GM12891 (cell line): ENCODE data around the gene STRAP.
A peak's percentile ranks its signal among the peaks of the same experiment; 100 is the strongest.
"Not testable (repeated sequence)": the region's sequence is repeated elsewhere in the genome, so short reads cannot be mapped to it uniquely, and the experiment has no call there.

ENCODE experiments used
- DNase-seq: peaks from one replicate; pipeline ENCODE4 v3.0.0; 2011; ENCODE audit warnings: low spot score; ENCODE audit not compliant: insufficient read length
- FAIRE-seq: peaks from 2 replicates; lab custom pipeline; 2011; peaks lifted over from hg19 to GRCh38; lab: Jason Lieb, UNC
- PAX5 ChIP-seq: IDR thresholded peaks from 2 replicates; pipeline ENCODE4 v1.6.1; 2011; ENCODE audit warnings: low read length, moderate library complexity, mild to moderate bottlenecking; ENCODE audit not compliant: insufficient read depth, severe bottlenecking
- POLR2A ChIP-seq: IDR thresholded peaks from 2 replicates; pipeline ENCODE4 v1.6.1; 2011; ENCODE audit warnings: low read depth, low read length, control low read depth
- POLR2AphosphoS5 ChIP-seq: IDR thresholded peaks from 2 replicates; pipeline ENCODE4 v1.6.1; 2011; ENCODE audit warnings: low read depth, low read length, control low read depth
- POU2F2 ChIP-seq: IDR thresholded peaks from 2 replicates; pipeline ENCODE4 v1.6.1; 2011; ENCODE audit warnings: low read depth, mild to moderate bottlenecking, control low read depth, low read length, moderate library complexity
- SPI1 ChIP-seq: IDR thresholded peaks from 2 replicates; pipeline ENCODE4 v1.6.1; 2011; ENCODE audit warnings: low read depth, low read length, control low read depth
- TAF1 ChIP-seq: IDR thresholded peaks from 2 replicates; pipeline ENCODE4 v1.6.1; 2011; ENCODE audit warnings: low read depth, low read length, control low read depth

The STRAP gene

GRCh38 chr12:15863984-15864383 lies 18.2 kb upstream of the STRAP start:
- no peak for FAIRE-seq

DNA sequence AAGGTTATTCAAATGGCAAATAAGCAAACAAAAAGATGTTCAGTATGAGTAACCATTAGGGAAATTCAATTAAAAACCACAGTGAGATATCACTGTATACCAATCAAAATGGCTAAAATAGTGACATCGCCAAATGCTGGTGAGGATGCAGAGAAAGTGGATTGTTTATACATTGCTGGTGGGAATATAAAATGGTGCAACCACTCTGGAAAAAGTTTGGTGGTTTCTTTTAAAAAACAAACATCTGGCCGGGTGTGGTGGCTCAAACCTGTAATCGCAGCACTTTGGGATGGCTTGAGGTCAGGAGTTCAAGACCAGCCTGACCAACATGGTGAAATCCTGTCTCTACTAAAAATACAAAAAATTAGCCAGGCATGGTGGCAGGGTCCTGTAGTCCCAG lies 14.0 kb upstream of the STRAP start:
- TF ChIP-seq POLR2A (no peak), SPI1 (no peak), POU2F2 (no peak), PAX5 (no peak), POLR2AphosphoS5 (no peak), TAF1 (no peak)
- DNase-seq, result no peak
- FAIRE-seq, result no peak

More at GRCh38 chr12:15863984-15864383, 18.2 kb upstream of the STRAP start:
- TF ChIP-seq POLR2AphosphoS5, result no peak
- TF ChIP-seq PAX5, result no peak
- peak; percentile 79 for TF ChIP-seq SPI1
- DNase-seq, result no peak

- no peak for FAIRE-seq
- no peak for TF ChIP-seq SPI1
- no peak for TF ChIP-seq TAF1
- TF ChIP-seq POLR2AphosphoS5, result no peak
- TF ChIP-seq POU2F2, result no peak
- no peak for TF ChIP-seq POLR2A
- TF ChIP-seq PAX5, result no peak
- no peak for DNase-seq
Observed at GRCh38 chr12:15873556-15873955, 8.6 kb upstream of the STRAP start.

DNA sequence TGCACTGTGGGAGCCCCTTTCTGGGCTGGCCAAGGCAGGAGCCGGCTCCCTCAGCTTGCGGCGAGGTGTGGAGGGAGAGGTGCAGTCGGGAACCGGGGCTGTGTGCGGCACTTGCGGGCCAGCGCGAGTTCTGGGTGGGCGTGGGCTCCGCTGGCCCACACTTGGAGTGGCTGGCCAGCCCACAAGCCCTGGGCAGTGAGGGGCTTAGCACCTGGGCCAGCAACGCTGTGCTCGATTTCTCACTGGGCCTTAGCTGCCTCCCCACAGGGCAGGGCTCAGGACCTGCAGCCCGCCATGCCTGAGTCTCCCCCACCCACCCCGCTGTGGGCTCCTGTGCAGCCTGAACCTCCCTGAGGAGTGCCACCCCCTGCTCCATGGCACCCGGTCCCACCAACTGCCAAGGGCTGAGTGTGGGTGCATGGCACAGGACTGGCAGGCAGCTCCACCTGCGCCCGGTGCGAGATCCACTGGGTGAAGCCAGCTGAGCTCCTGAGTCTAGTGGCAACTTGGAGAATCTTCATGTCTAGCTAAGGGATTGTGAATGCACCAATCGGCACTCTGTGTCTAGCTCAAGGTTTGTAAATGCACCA lies 7.5 kb upstream of the STRAP start:
- not testable (repeated sequence) for FAIRE-seq

DNA sequence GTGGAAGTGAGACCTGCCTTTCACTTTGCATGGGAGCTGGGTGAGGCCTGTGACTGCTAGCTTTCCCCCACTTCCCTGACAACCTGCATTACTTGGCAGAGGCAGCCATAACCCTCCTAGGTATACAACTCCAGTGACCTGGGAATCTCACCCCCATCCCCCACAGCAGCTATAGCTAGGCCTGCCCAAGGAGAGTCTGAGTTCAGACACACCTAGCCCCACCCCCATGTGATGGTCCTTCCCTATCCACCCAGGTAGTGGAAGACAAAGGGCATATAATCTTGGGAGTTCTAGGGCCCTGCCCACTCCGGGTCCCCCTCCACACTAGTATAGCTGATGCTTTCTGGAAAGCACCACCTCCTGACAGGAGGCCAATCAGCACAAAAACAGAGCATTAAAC lies 6.3 kb upstream of the STRAP start:
- DNase-seq (no peak), FAIRE-seq (no peak)
- no peak for TF ChIP-seq PAX5
- no peak for TF ChIP-seq POLR2A
- no peak for TF ChIP-seq POU2F2
- TF ChIP-seq TAF1, result no peak
- TF ChIP-seq POLR2AphosphoS5, result no peak
- TF ChIP-seq SPI1, result no peak

More for the DNA sequence above, 7.5 kb upstream of the STRAP start:
- not testable (repeated sequence) for DNase-seq

GRCh38 chr12:15879413-15879812 lies 2.8 kb upstream of the STRAP start:
- TF ChIP-seq SPI1 (no peak), POLR2AphosphoS5 (no peak), POLR2A (no peak), TAF1 (no peak), POU2F2 (no peak), PAX5 (no peak)
- DNase-seq, result no peak
- FAIRE-seq, result no peak

DNA sequence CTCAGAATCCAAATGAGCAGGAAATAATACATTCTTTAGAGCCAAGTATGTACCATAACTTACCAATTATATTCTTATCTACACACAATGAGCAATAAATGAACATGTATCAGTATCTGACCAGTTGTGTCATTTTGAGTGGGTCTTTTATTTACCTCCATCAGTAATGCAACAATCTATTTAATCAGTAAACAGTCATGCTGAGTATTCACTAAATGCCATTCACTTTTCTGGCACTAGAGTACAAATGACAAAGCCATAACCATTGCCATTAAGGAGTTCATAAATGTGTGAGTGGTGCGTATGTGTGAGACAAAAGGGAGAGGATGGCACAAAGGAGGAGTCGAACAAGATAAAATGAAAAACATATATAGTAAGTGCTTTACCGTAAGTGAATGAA lies 1.5 kb upstream of the STRAP start:
- DNase-seq (no peak), FAIRE-seq (no peak)
- TF ChIP-seq POU2F2 (no peak), TAF1 (no peak), POLR2A (no peak), POLR2AphosphoS5 (no peak)

- TF ChIP-seq POU2F2 (no peak), POLR2A (no peak), POLR2AphosphoS5 (no peak), TAF1 (no peak), SPI1 (no peak), PAX5 (no peak)
- FAIRE-seq (peak; percentile 13), DNase-seq (no peak)
Observed at GRCh38 chr12:15883536-15883935, 1.3 kb downstream of the STRAP start.

DNA sequence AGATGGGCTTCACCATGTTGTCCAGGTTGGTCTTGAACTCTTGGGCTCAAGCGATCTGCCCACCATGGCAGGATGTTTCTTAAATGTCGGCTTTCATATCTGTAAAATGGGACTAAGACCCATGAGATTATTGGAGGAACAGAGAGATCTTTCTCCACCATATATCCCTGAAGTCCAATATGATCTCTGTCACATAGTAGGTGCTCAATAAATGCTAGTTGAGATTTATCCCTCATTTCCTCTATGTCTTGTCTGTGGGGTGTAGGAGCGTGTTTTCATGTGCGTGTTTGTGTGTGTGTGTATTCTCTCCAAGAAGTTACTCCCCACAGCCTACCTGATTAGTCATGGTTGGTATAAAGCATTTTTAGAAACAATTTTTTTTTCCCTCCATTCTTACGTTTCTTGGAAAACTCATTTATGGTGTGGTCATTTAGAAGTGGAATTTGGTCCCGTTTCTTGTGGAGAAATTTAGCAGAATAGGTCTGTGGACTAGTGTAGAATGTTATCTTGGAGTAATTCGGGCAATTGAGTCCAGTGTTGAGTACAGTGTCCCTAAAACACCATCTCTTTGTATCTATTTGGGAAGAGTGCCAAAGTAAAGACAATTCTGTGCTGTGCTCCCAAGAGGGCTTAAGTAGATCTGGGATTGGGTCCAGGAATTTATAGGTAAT lies 4.3 kb downstream of the STRAP start:
- no peak for DNase-seq
- TF ChIP-seq TAF1, result no peak
- no peak for TF ChIP-seq POU2F2
- no peak for TF ChIP-seq SPI1
- no peak for TF ChIP-seq POLR2AphosphoS5
- no peak for TF ChIP-seq POLR2A
- TF ChIP-seq PAX5, result no peak
- FAIRE-seq, result peak; percentile 16

DNA sequence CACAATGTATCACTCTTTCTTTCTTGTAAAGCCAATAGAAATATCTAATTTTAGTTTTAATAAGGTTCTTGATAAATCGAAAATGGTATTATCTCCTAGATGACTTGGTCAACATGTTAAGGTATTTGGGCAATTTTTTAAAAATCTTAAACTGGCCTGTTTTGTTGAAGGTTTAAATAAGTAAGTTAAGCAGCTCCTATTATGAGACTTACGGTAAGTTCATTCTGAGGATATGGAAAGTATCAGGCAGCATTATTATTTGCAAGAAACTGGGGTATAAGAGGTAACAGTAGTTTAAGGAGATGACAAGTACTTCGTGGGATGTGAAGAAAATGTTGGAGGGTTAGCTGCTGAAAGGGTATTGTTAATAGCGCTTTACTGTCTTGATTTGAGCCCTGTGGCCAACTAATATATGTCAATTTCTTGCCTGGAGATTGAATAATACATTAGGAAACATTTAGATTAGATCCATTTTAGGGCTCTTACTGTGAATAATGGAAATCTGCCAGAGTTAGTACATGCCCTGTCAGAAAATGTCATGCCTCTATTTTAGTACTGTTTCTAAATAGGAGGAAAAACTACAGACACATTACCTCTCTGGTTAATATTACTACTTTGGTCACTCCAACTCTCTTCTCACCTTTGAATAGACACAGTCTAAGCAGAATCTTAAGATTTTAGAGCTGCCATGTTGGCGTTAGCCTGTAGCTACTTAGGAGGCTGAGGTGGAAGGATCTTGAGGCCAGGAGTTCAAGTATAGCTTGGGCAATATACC lies 5.0 kb downstream of the STRAP start:
- no peak for FAIRE-seq
- no peak for TF ChIP-seq SPI1
- TF ChIP-seq PAX5, result no peak
- no peak for TF ChIP-seq TAF1
- TF ChIP-seq POLR2AphosphoS5, result no peak
- TF ChIP-seq POLR2A, result no peak
- TF ChIP-seq POU2F2, result no peak
- no peak for DNase-seq

DNA sequence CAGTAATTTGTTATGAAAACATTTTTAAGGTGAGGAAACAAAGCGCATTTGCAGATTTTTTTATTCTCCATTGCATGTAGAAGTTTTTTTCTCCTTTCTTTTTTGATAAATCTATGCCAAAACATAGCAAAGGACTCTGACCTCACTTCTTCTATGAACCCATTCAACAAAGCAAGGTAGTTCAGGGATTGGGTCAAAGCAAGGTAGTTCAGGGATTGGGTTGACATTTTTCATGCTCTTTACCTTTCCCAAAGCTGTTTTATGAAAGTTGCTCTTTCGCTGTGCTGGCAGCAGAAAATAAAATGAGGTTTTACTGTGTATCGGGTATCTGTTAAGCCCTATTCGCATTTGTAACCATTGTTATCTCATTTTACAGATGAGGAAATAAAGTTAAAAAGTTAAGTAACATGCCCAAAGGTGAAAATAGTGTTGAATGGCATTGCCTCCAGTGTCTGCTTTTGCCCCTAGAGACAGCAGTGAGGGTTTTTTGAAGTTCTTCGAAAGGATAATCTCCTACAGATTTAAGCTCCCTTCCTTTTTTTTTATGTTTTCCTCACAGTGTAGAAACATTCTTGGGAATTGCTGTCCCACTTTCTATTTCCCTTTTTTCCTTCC lies 10.6 kb downstream of the STRAP start:
- DNase-seq, result no peak
- TF ChIP-seq POLR2AphosphoS5 (no peak), POU2F2 (no peak), PAX5 (no peak), SPI1 (no peak), POLR2A (no peak), TAF1 (no peak)
- no peak for FAIRE-seq

GRCh38 chr12:15893260-15893659 lies 11.1 kb downstream of the STRAP start:
- FAIRE-seq, result no peak
- DNase-seq, result no peak
- TF ChIP-seq TAF1, result no peak
- no peak for TF ChIP-seq POLR2A
- TF ChIP-seq PAX5, result no peak
- TF ChIP-seq SPI1, result no peak
- no peak for TF ChIP-seq POLR2AphosphoS5
- no peak for TF ChIP-seq POU2F2
